ENCODE measurements around the gene SPTSSA. TPM values are rescaled to one million over a fixed set of nuclear protein-coding genes. Genes with fewer than 3 reads are reported as not detected.

SPTSSA gene
- total RNA-seq, 1 donor from 2014 or later, result 12.9 TPM

DNA sequence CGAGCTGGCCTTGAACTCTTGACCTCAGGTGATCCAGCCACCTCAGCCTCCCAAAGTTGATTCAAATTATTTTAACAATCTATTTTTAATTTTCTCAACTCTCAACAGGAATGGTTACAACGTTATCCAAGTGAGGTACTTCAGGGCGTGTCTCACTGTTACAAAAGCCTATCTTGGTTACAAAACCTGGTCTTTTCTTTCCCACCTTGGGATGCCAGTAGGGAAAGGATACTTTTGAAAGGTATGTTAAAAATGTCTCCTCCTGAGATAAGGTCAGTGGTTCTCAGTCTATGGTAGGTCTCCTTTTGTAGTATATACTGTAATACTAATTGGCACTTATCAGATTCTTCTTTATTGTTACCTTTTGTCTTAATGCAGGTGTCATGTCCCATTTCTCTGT is 4.9 kb downstream of the SPTSSA start:
- FAIRE-seq, result no peak
- DNase-seq (ENCODE audit: low read depth), result no peak
- peaks cover 1% of the 10 kb centered on the region for H3K36me3 ChIP-seq (ENCODE audit: control insufficient read depth, insufficient read depth, low read length)
- TF ChIP-seq, protein P1, sequence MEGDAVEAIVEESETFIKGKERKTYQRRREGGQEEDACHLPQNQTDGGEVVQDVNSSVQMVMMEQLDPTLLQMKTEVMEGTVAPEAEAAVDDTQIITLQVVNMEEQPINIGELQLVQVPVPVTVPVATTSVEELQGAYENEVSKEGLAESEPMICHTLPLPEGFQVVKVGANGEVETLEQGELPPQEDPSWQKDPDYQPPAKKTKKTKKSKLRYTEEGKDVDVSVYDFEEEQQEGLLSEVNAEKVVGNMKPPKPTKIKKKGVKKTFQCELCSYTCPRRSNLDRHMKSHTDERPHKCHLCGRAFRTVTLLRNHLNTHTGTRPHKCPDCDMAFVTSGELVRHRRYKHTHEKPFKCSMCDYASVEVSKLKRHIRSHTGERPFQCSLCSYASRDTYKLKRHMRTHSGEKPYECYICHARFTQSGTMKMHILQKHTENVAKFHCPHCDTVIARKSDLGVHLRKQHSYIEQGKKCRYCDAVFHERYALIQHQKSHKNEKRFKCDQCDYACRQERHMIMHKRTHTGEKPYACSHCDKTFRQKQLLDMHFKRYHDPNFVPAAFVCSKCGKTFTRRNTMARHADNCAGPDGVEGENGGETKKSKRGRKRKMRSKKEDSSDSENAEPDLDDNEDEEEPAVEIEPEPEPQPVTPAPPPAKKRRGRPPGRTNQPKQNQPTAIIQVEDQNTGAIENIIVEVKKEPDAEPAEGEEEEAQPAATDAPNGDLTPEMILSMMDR (IDR thresholded peaks at IDR 0.05; ENCODE audit: insufficient read depth, low read length, severe bottlenecking), result no peak
- no peaks in the 10 kb centered on the region for H3K27me3 ChIP-seq (ENCODE audit: control insufficient read depth, insufficient read depth, low read length)
- H3K4me3 ChIP-seq (ENCODE audit: low read depth, low read length), result no peak overlapping the region

DNA sequence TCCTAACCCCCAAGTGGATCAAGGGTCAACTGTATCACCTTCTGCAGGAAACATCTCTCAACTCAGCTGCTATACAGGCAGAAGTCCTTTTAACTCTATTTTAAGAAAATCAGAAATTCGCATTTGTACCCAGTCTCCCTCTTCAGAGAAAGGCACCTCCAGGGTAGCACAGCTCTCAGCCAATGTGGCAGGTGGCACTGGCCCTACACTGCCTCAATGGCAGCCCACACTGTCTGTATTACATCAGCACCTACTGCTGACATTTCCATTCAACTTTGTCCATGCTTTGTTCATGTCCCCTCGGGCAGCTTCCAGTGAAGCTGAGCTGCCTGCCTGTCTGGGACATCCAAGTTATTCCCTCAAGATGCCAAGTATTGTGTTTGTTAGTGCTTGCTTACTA is 8.8 kb downstream of the SPTSSA start:
- Histone ChIP-seq H3K4me3 (ENCODE audit: low read depth, low read length) (no peak overlapping the region), H3K27me3 (ENCODE audit: control insufficient read depth, insufficient read depth, low read length) (no peaks in the 10 kb centered on the region), H3K36me3 (ENCODE audit: control insufficient read depth, insufficient read depth, low read length) (peaks cover 1% of the 10 kb centered on the region)
- DNase-seq (ENCODE audit: low read depth) (no peak), FAIRE-seq (no peak)
- TF ChIP-seq, protein P1 (IDR thresholded peaks at IDR 0.05; ENCODE audit: insufficient read depth, low read length, severe bottlenecking), result no peak

DNA sequence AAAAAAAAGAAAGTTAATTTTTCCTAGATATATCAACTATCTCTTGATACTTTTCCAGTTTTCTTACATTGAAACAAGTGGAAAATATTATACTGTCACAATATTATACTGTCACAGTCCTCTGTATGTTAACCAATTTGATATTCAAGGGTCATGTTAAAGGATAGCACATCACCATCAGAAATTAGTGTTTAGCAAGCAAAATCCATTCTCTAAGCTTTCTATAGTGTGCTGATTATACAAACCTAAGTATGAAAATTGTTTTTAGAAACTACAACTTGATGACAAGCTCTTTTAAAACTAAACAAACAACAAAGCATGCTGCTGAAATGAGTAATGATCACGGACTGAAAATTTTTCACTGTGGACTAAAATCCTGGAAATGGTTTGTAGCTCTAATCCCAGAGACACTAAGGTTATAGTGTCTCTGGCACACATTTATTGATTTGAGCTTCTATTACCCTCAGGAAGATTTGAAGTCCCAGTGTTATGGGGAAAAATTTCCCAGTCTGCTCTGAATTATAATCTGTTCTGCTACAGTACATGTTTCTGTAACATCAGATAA is 9.7 kb downstream of the SPTSSA start:
- Histone ChIP-seq H3K4me3 (ENCODE audit: low read depth, low read length) (no peak overlapping the region), H3K36me3 (ENCODE audit: control insufficient read depth, insufficient read depth, low read length) (no peaks in the 10 kb centered on the region), H3K27me3 (ENCODE audit: control insufficient read depth, insufficient read depth, low read length) (no peaks in the 10 kb centered on the region)
- FAIRE-seq, result no peak
- no peak for DNase-seq (ENCODE audit: low read depth)
- TF ChIP-seq, protein P1 (IDR thresholded peaks at IDR 0.05; ENCODE audit: insufficient read depth, low read length, severe bottlenecking), result no peak

DNA sequence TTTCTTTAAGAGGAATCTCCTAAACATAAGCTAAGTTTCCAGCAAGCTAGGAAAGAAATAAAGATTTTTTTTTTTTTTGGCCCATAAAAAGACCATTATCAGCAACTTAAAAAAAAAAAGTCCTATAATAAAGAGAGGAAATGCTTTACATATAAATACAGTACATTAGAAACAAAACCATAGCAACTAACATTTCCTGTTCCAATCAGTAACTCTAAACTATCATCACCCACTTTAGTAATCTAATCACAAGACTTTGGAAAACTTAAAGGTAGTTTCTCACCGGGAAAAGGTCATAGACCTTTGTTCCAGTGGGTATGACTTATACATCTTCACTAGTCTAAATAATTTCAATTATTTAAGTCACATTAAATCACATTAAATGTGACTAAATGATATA is 11.1 kb downstream of the SPTSSA start:
- no peak for FAIRE-seq
- Histone ChIP-seq H3K36me3 (ENCODE audit: control insufficient read depth, insufficient read depth, low read length) (no peaks in the 10 kb centered on the region), H3K27me3 (ENCODE audit: control insufficient read depth, insufficient read depth, low read length) (no peaks in the 10 kb centered on the region), H3K4me3 (ENCODE audit: low read depth, low read length) (no peak overlapping the region)
- DNase-seq (ENCODE audit: low read depth), result no peak
- TF ChIP-seq, protein P1 (IDR thresholded peaks at IDR 0.05; ENCODE audit: insufficient read depth, low read length, severe bottlenecking), result no peak

DNA sequence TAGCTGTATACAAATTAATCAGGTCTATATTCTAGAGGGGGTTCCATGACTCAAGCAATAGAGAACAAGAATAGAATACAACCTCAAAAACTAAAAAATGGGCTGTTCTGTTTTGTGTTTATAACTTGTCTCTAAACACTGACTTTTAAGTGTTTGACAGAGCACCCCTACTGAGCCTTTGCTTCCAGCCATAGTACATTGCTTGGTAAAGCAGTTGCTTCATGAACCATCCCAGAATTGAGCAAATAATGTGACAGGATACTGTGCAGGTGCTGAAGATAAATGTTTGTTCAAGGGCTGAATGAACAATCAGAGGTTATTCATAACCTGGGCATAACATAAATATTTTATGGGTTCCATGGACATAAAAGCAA is 11.5 kb downstream of the SPTSSA start:
- FAIRE-seq (no peak), DNase-seq (ENCODE audit: low read depth) (no peak)
- H3K4me3 ChIP-seq (ENCODE audit: low read depth, low read length), result no peak overlapping the region
- no peaks in the 10 kb centered on the region for H3K36me3 ChIP-seq (ENCODE audit: control insufficient read depth, insufficient read depth, low read length)
- TF ChIP-seq, protein P1 (IDR thresholded peaks at IDR 0.05; ENCODE audit: insufficient read depth, low read length, severe bottlenecking), result no peak
- H3K27me3 ChIP-seq (ENCODE audit: control insufficient read depth, insufficient read depth, low read length), result no peaks in the 10 kb centered on the region

Data from bronchial epithelial cell (primary cell).